Measurements from ENCODE around the gene IGIP. TPM values are rescaled to one million over a fixed set of nuclear protein-coding genes. Genes with fewer than 3 reads are reported as not detected.

Gene IGIP
- total and polyA plus RNA-seq, 2 donors from 2014 or later, result 13.2 to 15.5 TPM

DNA sequence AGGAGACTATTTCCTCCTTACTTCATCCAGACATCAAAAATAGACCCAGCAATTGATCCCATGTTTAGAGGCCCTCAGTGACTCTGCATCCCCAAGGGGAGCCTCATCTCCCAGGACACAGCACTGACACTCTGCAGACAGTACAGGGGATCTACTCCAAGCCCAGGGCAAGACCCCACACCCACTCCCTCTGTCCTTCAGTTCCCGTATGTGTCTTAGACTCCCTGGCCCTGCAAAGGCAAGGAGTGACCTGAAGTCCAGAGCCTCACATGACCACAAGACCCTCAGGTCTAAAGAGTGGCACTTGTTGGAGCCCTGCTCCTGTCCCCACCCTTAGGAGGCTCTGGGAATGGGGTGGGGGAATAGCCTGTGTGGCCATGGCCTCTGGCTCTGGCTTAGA, 21.7 kb downstream of the IGIP start:
- no peak for DNase-seq
- FAIRE-seq, result no peak
- Histone ChIP-seq H3K27ac (ENCODE audit: low read depth in 2 of 2, low read length in 2 of 2) (no peak overlapping the region), H3K4me1 (ENCODE audit: control insufficient read depth in 2 of 3, insufficient read depth in 2 of 3, low read depth in 1 of 3, low read length in 3 of 3) (peaks cover 0 to 25% (median 19%) of the 10 kb centered on the region in 3 donors), H3K4me3 (ENCODE audit: low read length in 3 of 3) (no peak overlapping the region), H3K9me3 (ENCODE audit: control insufficient read depth in 2 of 3, insufficient read depth in 1 of 3, low read length in 3 of 3) (no peaks in the 10 kb centered on the region), H3K9ac (ENCODE audit: low read length in 3 of 3) (no peak overlapping the region), H3K36me3 (ENCODE audit: control insufficient read depth in 2 of 3, insufficient read depth in 3 of 3, low read length in 3 of 3) (no peaks in the 10 kb centered on the region), H3K27me3 (ENCODE audit: control insufficient read depth, insufficient read depth, low read length) (peaks cover 3% of the 10 kb centered on the region)
- intact Hi-C loops (cut with DNase I), result no loop called here
- TF ChIP-seq, protein P1, sequence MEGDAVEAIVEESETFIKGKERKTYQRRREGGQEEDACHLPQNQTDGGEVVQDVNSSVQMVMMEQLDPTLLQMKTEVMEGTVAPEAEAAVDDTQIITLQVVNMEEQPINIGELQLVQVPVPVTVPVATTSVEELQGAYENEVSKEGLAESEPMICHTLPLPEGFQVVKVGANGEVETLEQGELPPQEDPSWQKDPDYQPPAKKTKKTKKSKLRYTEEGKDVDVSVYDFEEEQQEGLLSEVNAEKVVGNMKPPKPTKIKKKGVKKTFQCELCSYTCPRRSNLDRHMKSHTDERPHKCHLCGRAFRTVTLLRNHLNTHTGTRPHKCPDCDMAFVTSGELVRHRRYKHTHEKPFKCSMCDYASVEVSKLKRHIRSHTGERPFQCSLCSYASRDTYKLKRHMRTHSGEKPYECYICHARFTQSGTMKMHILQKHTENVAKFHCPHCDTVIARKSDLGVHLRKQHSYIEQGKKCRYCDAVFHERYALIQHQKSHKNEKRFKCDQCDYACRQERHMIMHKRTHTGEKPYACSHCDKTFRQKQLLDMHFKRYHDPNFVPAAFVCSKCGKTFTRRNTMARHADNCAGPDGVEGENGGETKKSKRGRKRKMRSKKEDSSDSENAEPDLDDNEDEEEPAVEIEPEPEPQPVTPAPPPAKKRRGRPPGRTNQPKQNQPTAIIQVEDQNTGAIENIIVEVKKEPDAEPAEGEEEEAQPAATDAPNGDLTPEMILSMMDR (IDR thresholded peaks at IDR 0.05; ENCODE audit: borderline replicate concordance, extremely low read depth, insufficient read depth), result no peak

DNA sequence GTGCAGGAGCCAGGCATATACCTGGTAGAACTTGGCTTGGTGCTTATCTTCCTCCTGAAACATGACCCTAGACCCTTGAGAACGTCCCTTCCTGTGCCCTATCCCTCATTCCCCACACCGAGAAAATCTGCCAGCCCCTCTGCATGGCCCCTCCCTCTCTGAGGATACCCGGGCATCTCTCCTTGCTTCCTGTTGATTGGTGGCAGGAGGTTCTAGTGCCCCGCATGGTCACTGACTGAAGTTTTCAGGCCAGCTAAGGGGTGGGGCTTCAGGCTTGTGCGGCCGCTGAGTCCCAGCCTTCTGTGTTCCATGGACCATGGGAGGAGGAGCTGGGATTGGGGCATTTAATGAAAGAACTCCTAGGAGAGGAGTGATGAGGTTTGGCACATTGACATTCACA, 22.8 kb downstream of the IGIP start:
- TF ChIP-seq, protein P1 (IDR thresholded peaks at IDR 0.05; ENCODE audit: borderline replicate concordance, extremely low read depth, insufficient read depth), result no peak
- Histone ChIP-seq H3K27me3 (ENCODE audit: control insufficient read depth, insufficient read depth, low read length) (peaks cover 5% of the 10 kb centered on the region), H3K9ac (ENCODE audit: low read length in 3 of 3) (no peak overlapping the region), H3K4me1 (ENCODE audit: control insufficient read depth in 2 of 3, insufficient read depth in 2 of 3, low read depth in 1 of 3, low read length in 3 of 3) (peaks cover 0 to 25% (median 10%) of the 10 kb centered on the region in 3 donors), H3K4me3 (ENCODE audit: low read length in 3 of 3) (no peak overlapping the region), H3K27ac (ENCODE audit: low read depth in 2 of 2, low read length in 2 of 2) (no peak overlapping the region), H3K9me3 (ENCODE audit: control insufficient read depth in 2 of 3, insufficient read depth in 1 of 3, low read length in 3 of 3) (no peaks in the 10 kb centered on the region), H3K36me3 (ENCODE audit: control insufficient read depth in 2 of 3, insufficient read depth in 3 of 3, low read length in 3 of 3) (no peaks in the 10 kb centered on the region)
- FAIRE-seq, result no peak
- peak in 3 of 5 donors; percentile 33 to 59 (median 49) for DNase-seq
- intact Hi-C loops (cut with DNase I), result no loop called here

DNA sequence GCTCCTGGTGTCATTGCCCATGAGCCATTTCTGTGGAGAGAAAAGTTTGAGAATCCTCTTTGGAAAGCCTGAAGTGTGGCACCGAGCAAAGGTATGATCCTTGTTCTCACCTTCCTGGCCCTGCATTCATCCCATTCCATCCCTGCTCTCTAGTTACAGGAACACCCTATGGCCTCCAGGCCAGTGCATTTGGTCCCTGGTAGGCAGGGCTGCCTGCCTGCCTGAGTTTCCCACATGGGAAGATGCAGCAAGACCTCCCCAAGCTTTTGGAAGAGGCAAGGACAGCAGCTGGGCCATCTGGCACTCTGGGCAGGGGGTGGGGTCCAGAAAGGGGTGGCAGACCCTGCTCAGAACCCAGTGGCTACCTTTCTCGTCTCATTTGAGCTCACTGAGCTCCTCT, 24.5 kb downstream of the IGIP start:
- DNase-seq, result no peak
- no peak for FAIRE-seq
- intact Hi-C loops (cut with DNase I), result no loop called here
- Histone ChIP-seq H3K27me3 (ENCODE audit: control insufficient read depth, insufficient read depth, low read length) (peaks cover 5% of the 10 kb centered on the region), H3K27ac (ENCODE audit: low read depth in 2 of 2, low read length in 2 of 2) (no peak overlapping the region), H3K36me3 (ENCODE audit: control insufficient read depth in 2 of 3, insufficient read depth in 3 of 3, low read length in 3 of 3) (no peaks in the 10 kb centered on the region), H3K9me3 (ENCODE audit: control insufficient read depth in 2 of 3, insufficient read depth in 1 of 3, low read length in 3 of 3) (no peaks in the 10 kb centered on the region), H3K4me3 (ENCODE audit: low read length in 3 of 3) (no peak overlapping the region), H3K9ac (ENCODE audit: low read length in 3 of 3) (no peak overlapping the region), H3K4me1 (ENCODE audit: control insufficient read depth in 2 of 3, insufficient read depth in 2 of 3, low read depth in 1 of 3, low read length in 3 of 3) (peaks cover 0 to 21% (median 3%) of the 10 kb centered on the region in 3 donors)
- TF ChIP-seq, protein P1 (IDR thresholded peaks at IDR 0.05; ENCODE audit: borderline replicate concordance, extremely low read depth, insufficient read depth), result no peak
